Measurements from ENCODE around the gene ABLIM3. TPM values are rescaled to one million over a fixed set of nuclear protein-coding genes. Genes with fewer than 3 reads are reported as not detected.

ABLIM3 gene
- total and polyA plus RNA-seq, 2 of the 13 experiments (the other 11 are each of a cell fraction or from before 2014, with no cell fraction given) = 0.53 to 6.3 TPM

DNA sequence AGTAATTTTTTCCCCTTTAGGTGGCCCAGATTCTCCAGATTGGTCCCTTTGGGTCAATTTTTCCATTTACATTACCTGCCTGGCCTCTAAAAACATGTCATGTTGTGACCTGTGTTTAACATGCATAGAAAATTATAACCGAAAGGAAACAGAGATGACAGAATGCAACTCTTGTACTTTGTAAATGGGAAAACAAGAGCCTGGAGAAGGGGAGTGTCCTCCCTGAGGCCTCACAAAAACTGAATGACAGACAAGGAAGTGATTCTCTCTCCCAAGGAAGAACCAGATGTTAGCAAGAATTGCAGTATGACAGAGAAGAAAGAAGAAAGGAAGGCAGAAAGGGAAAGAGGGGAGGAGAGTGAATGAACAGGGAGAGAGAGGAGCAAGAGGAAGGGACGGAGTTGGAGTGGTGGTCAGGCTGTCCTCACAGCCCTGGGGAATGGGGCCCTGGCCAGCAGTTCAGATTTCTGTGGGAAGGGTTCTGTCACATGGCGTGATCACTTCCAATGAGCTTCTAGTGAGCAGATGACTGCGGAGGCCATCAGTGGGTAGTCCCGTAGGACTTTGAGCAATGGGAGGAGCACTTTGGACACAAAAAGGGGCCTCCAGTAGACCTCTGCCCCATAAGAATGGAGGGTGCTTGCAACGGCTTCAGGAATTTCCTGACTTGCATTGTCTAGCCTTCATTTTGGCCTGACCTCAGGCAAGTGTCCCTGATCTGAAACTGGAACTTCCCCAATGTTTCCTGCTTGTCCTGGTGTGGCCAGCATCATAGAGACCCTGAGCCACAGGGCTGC, 31.6 kb downstream of the ABLIM3 start (continued):
- TF ChIP-seq, protein P1, sequence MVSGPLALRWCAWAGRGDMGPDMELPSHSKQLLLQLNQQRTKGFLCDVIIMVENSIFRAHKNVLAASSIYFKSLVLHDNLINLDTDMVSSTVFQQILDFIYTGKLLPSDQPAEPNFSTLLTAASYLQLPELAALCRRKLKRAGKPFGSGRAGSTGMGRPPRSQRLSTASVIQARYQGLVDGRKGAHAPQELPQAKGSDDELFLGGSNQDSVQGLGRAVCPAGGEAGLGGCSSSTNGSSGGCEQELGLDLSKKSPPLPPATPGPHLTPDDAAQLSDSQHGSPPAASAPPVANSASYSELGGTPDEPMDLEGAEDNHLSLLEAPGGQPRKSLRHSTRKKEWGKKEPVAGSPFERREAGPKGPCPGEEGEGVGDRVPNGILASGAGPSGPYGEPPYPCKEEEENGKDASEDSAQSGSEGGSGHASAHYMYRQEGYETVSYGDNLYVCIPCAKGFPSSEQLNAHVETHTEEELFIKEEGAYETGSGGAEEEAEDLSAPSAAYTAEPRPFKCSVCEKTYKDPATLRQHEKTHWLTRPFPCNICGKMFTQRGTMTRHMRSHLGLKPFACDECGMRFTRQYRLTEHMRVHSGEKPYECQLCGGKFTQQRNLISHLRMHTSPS (CRISPR knock-in tag; IDR thresholded peaks at IDR 0.05; ENCODE audit: low read depth) = no peak
- no peak for TF ChIP-seq FOXA1 (IDR thresholded peaks at IDR 0.05)
- TF ChIP-seq FOXA1 (CRISPR knock-in tag; IDR thresholded peaks at IDR 0.05) = no peak
- TF ChIP-seq ZNF564 (CRISPR knock-in tag; IDR thresholded peaks at IDR 0.05) = 0 out of 2 replicates have a peak, but pooled peaks have one; percentile 48
- TF ChIP-seq, protein P2, sequence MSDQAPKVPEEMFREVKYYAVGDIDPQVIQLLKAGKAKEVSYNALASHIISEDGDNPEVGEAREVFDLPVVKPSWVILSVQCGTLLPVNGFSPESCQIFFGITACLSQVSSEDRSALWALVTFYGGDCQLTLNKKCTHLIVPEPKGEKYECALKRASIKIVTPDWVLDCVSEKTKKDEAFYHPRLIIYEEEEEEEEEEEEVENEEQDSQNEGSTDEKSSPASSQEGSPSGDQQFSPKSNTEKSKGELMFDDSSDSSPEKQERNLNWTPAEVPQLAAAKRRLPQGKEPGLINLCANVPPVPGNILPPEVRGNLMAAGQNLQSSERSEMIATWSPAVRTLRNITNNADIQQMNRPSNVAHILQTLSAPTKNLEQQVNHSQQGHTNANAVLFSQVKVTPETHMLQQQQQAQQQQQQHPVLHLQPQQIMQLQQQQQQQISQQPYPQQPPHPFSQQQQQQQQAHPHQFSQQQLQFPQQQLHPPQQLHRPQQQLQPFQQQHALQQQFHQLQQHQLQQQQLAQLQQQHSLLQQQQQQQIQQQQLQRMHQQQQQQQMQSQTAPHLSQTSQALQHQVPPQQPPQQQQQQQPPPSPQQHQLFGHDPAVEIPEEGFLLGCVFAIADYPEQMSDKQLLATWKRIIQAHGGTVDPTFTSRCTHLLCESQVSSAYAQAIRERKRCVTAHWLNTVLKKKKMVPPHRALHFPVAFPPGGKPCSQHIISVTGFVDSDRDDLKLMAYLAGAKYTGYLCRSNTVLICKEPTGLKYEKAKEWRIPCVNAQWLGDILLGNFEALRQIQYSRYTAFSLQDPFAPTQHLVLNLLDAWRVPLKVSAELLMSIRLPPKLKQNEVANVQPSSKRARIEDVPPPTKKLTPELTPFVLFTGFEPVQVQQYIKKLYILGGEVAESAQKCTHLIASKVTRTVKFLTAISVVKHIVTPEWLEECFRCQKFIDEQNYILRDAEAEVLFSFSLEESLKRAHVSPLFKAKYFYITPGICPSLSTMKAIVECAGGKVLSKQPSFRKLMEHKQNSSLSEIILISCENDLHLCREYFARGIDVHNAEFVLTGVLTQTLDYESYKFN (CRISPR knock-in tag; conservative IDR thresholded peaks at IDR 0.05) = peak; percentile 93
- TF ChIP-seq PLSCR1 (CRISPR knock-in tag; IDR thresholded peaks at IDR 0.05; ENCODE audit: borderline replicate concordance) = peak; percentile 49; the same call in 1 of the 2 replicates
- TF ChIP-seq, protein P3, sequence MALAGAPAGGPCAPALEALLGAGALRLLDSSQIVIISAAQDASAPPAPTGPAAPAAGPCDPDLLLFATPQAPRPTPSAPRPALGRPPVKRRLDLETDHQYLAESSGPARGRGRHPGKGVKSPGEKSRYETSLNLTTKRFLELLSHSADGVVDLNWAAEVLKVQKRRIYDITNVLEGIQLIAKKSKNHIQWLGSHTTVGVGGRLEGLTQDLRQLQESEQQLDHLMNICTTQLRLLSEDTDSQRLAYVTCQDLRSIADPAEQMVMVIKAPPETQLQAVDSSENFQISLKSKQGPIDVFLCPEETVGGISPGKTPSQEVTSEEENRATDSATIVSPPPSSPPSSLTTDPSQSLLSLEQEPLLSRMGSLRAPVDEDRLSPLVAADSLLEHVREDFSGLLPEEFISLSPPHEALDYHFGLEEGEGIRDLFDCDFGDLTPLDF (CRISPR knock-in tag; IDR thresholded peaks at IDR 0.05) = peak; percentile 44; the same call in 1 of the 2 replicates
- TF ChIP-seq RAD51 (IDR thresholded peaks at IDR 0.05; ENCODE audit: borderline replicate concordance) = peak; percentile 64
- TF ChIP-seq, protein P4, sequence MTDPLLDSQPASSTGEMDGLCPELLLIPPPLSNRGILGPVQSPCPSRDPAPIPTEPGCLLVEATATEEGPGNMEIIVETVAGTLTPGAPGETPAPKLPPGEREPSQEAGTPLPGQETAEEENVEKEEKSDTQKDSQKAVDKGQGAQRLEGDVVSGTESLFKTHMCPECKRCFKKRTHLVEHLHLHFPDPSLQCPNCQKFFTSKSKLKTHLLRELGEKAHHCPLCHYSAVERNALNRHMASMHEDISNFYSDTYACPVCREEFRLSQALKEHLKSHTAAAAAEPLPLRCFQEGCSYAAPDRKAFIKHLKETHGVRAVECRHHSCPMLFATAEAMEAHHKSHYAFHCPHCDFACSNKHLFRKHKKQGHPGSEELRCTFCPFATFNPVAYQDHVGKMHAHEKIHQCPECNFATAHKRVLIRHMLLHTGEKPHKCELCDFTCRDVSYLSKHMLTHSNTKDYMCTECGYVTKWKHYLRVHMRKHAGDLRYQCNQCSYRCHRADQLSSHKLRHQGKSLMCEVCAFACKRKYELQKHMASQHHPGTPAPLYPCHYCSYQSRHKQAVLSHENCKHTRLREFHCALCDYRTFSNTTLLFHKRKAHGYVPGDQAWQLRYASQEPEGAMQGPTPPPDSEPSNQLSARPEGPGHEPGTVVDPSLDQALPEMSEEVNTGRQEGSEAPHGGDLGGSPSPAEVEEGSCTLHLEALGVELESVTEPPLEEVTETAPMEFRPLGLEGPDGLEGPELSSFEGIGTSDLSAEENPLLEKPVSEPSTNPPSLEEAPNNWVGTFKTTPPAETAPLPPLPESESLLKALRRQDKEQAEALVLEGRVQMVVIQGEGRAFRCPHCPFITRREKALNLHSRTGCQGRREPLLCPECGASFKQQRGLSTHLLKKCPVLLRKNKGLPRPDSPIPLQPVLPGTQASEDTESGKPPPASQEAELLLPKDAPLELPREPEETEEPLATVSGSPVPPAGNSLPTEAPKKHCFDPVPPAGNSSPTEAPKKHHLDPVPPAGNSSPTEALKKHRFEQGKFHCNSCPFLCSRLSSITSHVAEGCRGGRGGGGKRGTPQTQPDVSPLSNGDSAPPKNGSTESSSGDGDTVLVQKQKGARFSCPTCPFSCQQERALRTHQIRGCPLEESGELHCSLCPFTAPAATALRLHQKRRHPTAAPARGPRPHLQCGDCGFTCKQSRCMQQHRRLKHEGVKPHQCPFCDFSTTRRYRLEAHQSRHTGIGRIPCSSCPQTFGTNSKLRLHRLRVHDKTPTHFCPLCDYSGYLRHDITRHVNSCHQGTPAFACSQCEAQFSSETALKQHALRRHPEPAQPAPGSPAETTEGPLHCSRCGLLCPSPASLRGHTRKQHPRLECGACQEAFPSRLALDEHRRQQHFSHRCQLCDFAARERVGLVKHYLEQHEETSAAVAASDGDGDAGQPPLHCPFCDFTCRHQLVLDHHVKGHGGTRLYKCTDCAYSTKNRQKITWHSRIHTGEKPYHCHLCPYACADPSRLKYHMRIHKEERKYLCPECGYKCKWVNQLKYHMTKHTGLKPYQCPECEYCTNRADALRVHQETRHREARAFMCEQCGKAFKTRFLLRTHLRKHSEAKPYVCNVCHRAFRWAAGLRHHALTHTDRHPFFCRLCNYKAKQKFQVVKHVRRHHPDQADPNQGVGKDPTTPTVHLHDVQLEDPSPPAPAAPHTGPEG (CRISPR knock-in tag; IDR thresholded peaks at IDR 0.05) = 0 out of 2 replicates have a peak, but pooled peaks have one; percentile 75
- no peak for TF ChIP-seq FLYWCH1 (CRISPR knock-in tag; IDR thresholded peaks at IDR 0.05)
- TF ChIP-seq RARA (CRISPR knock-in tag; IDR thresholded peaks at IDR 0.05) = peak; percentile 64
- TF ChIP-seq STAG1 (CRISPR knock-in tag; IDR thresholded peaks at IDR 0.05) = no peak
- peak; percentile 20; the same call in 1 of the 2 replicates for TF ChIP-seq CHD4 (IDR thresholded peaks at IDR 0.05; ENCODE audit: borderline replicate concordance, low read length)
